ENCODE measurements around the gene MSRB3.
"Not testable (repeated sequence)": the region's sequence is repeated elsewhere in the genome, so short reads cannot be mapped to it uniquely, and the experiment has no call there.

The MSRB3 gene

DNA sequence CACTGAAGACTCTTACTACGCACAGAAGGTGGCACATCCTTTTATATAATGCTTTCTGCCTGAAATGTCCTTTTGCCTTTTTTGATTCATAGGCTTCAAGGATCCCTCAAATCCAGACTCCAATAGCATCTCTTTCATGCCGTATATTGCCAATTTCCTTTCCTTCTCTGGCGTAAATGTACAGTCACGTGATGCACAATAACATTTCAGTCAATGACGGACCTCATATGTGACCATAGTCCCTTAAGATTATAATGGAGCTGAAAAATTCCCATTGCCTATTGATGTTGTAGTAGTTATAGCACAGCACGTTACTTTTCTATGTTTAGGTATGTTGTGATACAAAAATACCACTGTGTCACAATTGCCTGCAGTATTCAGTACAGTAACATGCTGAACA lies 196.3 kb downstream of the MSRB3 start:
- 98% methylated on average over 6 of the region's 6 CpGs for WGBS
- Histone ChIP-seq H3K4me1 (ENCODE audit: insufficient read depth, low read length) (no peaks in the 10 kb centered on the region), H3K4me3 (ENCODE audit: low read length) (no peak overlapping the region)

GRCh38 chr12:65477721-65478120 lies 199.2 kb downstream of the MSRB3 start:
- Histone ChIP-seq H3K4me1 (ENCODE audit: insufficient read depth, low read length) (no peaks in the 10 kb centered on the region), H3K9me3 (ENCODE audit: insufficient read depth, low read depth, low read length) (peaks cover 8% of the 10 kb centered on the region), H3K4me3 (ENCODE audit: low read length) (no peak overlapping the region), H3K27me3 (ENCODE audit: insufficient read depth, low read length) (no peaks in the 10 kb centered on the region), H3K27ac (ENCODE audit: low read depth, low read length) (no peak overlapping the region), H3K9ac (ENCODE audit: low read depth, low read length) (no peak overlapping the region), H3K36me3 (ENCODE audit: insufficient read depth, low read length) (no peaks in the 10 kb centered on the region)

More for the DNA sequence above, 196.3 kb downstream of the MSRB3 start:
- H3K9ac ChIP-seq (ENCODE audit: low read depth, low read length), result no peak overlapping the region
- no peak overlapping the region for H3K27ac ChIP-seq (ENCODE audit: low read depth, low read length)
- no peaks in the 10 kb centered on the region for H3K27me3 ChIP-seq (ENCODE audit: insufficient read depth, low read length)
- no peaks in the 10 kb centered on the region for H3K9me3 ChIP-seq (ENCODE audit: insufficient read depth, low read depth, low read length)
- no peaks in the 10 kb centered on the region for H3K36me3 ChIP-seq (ENCODE audit: insufficient read depth, low read length)

DNA sequence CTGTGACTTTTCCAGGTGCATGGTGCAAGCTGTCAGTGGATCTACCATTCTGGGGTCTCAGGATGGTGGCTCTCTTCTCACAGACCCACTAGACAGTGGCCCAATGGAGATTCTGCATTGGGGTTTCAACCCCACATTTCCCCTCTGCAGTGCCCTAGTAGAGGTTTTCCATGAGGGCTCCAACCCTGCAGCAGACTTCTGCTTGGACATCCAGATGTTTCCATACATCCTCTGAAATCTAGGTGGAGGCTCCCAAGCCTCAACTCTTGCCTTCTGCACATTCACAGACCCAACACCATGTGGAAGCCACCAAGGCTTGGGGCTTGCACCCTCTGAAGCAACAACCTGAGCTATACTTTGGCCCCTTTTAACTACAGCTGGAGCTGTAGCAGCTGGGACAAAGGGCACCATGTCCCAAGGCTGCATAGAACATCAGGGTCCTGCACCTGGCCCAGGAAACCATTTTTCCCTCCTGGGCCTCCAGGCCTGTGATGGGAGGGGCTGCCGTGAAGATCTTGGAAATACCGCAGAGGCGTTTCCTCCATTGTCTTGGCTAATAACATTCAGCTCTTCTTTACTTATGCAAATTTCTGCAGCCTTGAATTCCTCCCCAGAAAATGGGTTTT lies 205.5 kb downstream of the MSRB3 start:
- H3K9me3 ChIP-seq (ENCODE audit: insufficient read depth, low read depth, low read length), result peaks cover 30% of the 10 kb centered on the region
- 97% methylated on average over 3 of the region's 3 CpGs for WGBS
- not testable (repeated sequence) for H3K4me3 ChIP-seq (ENCODE audit: low read length); H3K4me1 ChIP-seq (ENCODE audit: insufficient read depth, low read length); H3K27me3 ChIP-seq (ENCODE audit: insufficient read depth, low read length); H3K9ac ChIP-seq (ENCODE audit: low read depth, low read length); H3K36me3 ChIP-seq (ENCODE audit: insufficient read depth, low read length); H3K27ac ChIP-seq (ENCODE audit: low read depth, low read length)

GRCh38 chr12:65488197-65488596 lies 209.7 kb downstream of the MSRB3 start:
- Histone ChIP-seq H3K27me3 (ENCODE audit: insufficient read depth, low read length) (no peaks in the 10 kb centered on the region), H3K36me3 (ENCODE audit: insufficient read depth, low read length) (no peaks in the 10 kb centered on the region), H3K9me3 (ENCODE audit: insufficient read depth, low read depth, low read length) (peaks cover 17% of the 10 kb centered on the region), H3K4me3 (ENCODE audit: low read length) (no peak overlapping the region), H3K9ac (ENCODE audit: low read depth, low read length) (no peak overlapping the region), H3K4me1 (ENCODE audit: insufficient read depth, low read length) (no peaks in the 10 kb centered on the region), H3K27ac (ENCODE audit: low read depth, low read length) (no peak overlapping the region)
- WGBS, result 96% methylated on average over 4 of the region's 4 CpGs

GRCh38 chr12:65490250-65490649 lies 211.8 kb downstream of the MSRB3 start:
- Histone ChIP-seq H3K9ac (ENCODE audit: low read depth, low read length) (no peak overlapping the region), H3K27ac (ENCODE audit: low read depth, low read length) (no peak overlapping the region), H3K4me3 (ENCODE audit: low read length) (no peak overlapping the region), H3K9me3 (ENCODE audit: insufficient read depth, low read depth, low read length) (no peaks in the 10 kb centered on the region), H3K27me3 (ENCODE audit: insufficient read depth, low read length) (no peaks in the 10 kb centered on the region), H3K36me3 (ENCODE audit: insufficient read depth, low read length) (no peaks in the 10 kb centered on the region), H3K4me1 (ENCODE audit: insufficient read depth, low read length) (no peaks in the 10 kb centered on the region; the same call in 1 of the 2 replicates)

GRCh38 chr12:65492998-65493912 lies 214.8 kb downstream of the MSRB3 start:
- Histone ChIP-seq H3K27ac (ENCODE audit: low read depth, low read length) (no peak overlapping the region), H3K4me1 (ENCODE audit: insufficient read depth, low read length) (no peaks in the 10 kb centered on the region; the same call in 1 of the 2 replicates), H3K36me3 (ENCODE audit: insufficient read depth, low read length) (no peaks in the 10 kb centered on the region), H3K9ac (ENCODE audit: low read depth, low read length) (no peak overlapping the region), H3K27me3 (ENCODE audit: insufficient read depth, low read length) (no peaks in the 10 kb centered on the region), H3K4me3 (ENCODE audit: low read length) (no peak overlapping the region), H3K9me3 (ENCODE audit: insufficient read depth, low read depth, low read length) (no peaks in the 10 kb centered on the region)
- 88% methylated on average over 1 of the region's 1 CpG for WGBS

DNA sequence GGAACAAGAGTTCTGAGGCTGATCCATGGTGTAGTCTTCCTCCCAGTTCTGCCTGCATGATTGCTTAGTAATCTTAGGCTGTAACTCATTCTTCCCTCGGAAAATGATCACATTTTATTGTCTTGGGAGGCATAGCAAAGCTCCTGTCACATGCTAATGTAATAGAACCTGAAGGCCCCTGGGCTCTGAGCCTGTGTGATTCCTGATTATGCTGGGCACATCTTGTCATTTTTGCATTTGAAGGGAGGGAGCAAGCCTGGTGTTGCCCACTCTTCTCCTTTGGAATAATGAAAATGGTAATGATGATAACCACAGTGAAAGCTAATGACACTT lies 215.4 kb downstream of the MSRB3 start:
- WGBS, result 50% methylated on average over 1 of the region's 1 CpG

GRCh38 chr12:65494537-65494936 lies 216.1 kb downstream of the MSRB3 start:
- WGBS, result 66% methylated on average over 2 of the region's 2 CpGs
- H3K27ac ChIP-seq (ENCODE audit: low read depth, low read length), result no peak overlapping the region
- no peaks in the 10 kb centered on the region; the same call in 1 of the 2 replicates for H3K4me1 ChIP-seq (ENCODE audit: insufficient read depth, low read length)

More for the DNA sequence above, 215.4 kb downstream of the MSRB3 start:
- Histone ChIP-seq H3K4me3 (ENCODE audit: low read length) (no peak overlapping the region), H3K36me3 (ENCODE audit: insufficient read depth, low read length) (no peaks in the 10 kb centered on the region), H3K4me1 (ENCODE audit: insufficient read depth, low read length) (no peaks in the 10 kb centered on the region; the same call in 1 of the 2 replicates), H3K27ac (ENCODE audit: low read depth, low read length) (no peak overlapping the region), H3K9ac (ENCODE audit: low read depth, low read length) (no peak overlapping the region), H3K27me3 (ENCODE audit: insufficient read depth, low read length) (no peaks in the 10 kb centered on the region), H3K9me3 (ENCODE audit: insufficient read depth, low read depth, low read length) (no peaks in the 10 kb centered on the region)

DNA sequence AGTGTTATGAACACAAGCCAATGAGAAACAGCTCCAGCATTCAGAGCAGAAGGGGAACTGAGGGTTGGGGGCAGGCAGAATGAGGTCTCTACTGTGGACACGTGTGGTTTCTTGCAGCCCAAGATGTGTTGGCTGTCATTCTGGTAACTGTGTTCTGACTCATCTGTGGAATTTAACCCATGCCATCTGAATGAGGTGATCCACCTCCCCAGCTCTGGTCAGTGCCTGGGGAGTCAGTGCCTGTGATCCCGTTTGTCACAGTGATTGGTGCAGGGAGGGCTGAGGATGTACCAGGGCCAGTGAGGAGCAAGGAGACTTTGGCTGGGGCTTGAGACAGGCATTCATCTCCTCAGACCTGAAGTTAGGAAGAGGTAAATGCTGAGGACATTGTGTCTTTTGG lies 216.8 kb downstream of the MSRB3 start:
- Histone ChIP-seq H3K9ac (ENCODE audit: low read depth, low read length) (no peak overlapping the region), H3K27me3 (ENCODE audit: insufficient read depth, low read length) (no peaks in the 10 kb centered on the region), H3K27ac (ENCODE audit: low read depth, low read length) (no peak overlapping the region), H3K36me3 (ENCODE audit: insufficient read depth, low read length) (no peaks in the 10 kb centered on the region), H3K4me1 (ENCODE audit: insufficient read depth, low read length) (no peaks in the 10 kb centered on the region; the same call in 1 of the 2 replicates), H3K9me3 (ENCODE audit: insufficient read depth, low read depth, low read length) (no peaks in the 10 kb centered on the region), H3K4me3 (ENCODE audit: low read length) (no peak overlapping the region)
- 67% methylated on average over 2 of the region's 2 CpGs for WGBS

More at GRCh38 chr12:65494537-65494936, 216.1 kb downstream of the MSRB3 start:
- no peak overlapping the region for H3K4me3 ChIP-seq (ENCODE audit: low read length)
- H3K27me3 ChIP-seq (ENCODE audit: insufficient read depth, low read length), result no peaks in the 10 kb centered on the region
- no peaks in the 10 kb centered on the region for H3K9me3 ChIP-seq (ENCODE audit: insufficient read depth, low read depth, low read length)
- no peaks in the 10 kb centered on the region for H3K36me3 ChIP-seq (ENCODE audit: insufficient read depth, low read length)
- no peak overlapping the region for H3K9ac ChIP-seq (ENCODE audit: low read depth, low read length)

DNA sequence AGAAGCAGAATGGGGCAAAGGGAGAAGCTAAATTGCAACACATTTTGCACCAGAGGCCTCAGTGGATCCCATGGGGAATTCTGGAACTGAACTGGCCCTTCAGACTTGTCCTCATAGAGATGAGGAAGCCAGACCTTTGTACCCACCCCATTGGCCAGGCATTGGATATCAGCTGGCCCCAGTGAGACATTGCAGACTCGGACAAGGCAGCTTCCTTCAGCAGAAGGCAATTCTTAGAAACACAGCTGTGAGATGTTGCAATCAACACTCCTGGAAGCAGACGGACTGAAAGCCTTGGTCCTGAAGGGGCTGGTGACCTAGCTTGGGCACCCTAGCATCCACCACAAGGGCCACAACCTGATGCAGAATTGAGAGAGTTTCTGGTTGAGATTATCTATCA lies 218.1 kb downstream of the MSRB3 start:
- no peaks in the 10 kb centered on the region for H3K9me3 ChIP-seq (ENCODE audit: insufficient read depth, low read depth, low read length)
- no peak overlapping the region for H3K9ac ChIP-seq (ENCODE audit: low read depth, low read length)
- WGBS, result 84% methylated on average over 2 of the region's 2 CpGs
- H3K27me3 ChIP-seq (ENCODE audit: insufficient read depth, low read length), result no peaks in the 10 kb centered on the region
- no peak overlapping the region for H3K27ac ChIP-seq (ENCODE audit: low read depth, low read length)
- H3K36me3 ChIP-seq (ENCODE audit: insufficient read depth, low read length), result no peaks in the 10 kb centered on the region
- no peak overlapping the region for H3K4me3 ChIP-seq (ENCODE audit: low read length)
- H3K4me1 ChIP-seq (ENCODE audit: insufficient read depth, low read length), result no peaks in the 10 kb centered on the region; the same call in 1 of the 2 replicates

GRCh38 chr12:65497660-65498059 lies 219.2 kb downstream of the MSRB3 start:
- Histone ChIP-seq H3K4me3 (ENCODE audit: low read length) (no peak overlapping the region), H3K27me3 (ENCODE audit: insufficient read depth, low read length) (no peaks in the 10 kb centered on the region), H3K27ac (ENCODE audit: low read depth, low read length) (no peak overlapping the region), H3K9me3 (ENCODE audit: insufficient read depth, low read depth, low read length) (no peaks in the 10 kb centered on the region), H3K36me3 (ENCODE audit: insufficient read depth, low read length) (no peaks in the 10 kb centered on the region), H3K4me1 (ENCODE audit: insufficient read depth, low read length) (no peaks in the 10 kb centered on the region; the same call in 1 of the 2 replicates), H3K9ac (ENCODE audit: low read depth, low read length) (no peak overlapping the region)
- 95% methylated on average over 4 of the region's 4 CpGs for WGBS

All from HUES64 (cell line).